ENCODE results near the gene TLR8.

The TLR8 gene

DNA sequence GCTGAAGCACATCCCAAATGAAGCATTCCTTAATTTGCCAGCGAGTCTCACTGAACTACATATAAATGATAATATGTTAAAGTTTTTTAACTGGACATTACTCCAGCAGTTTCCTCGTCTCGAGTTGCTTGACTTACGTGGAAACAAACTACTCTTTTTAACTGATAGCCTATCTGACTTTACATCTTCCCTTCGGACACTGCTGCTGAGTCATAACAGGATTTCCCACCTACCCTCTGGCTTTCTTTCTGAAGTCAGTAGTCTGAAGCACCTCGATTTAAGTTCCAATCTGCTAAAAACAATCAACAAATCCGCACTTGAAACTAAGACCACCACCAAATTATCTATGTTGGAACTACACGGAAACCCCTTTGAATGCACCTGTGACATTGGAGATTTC, 14.6 kb downstream of the TLR8 start:
- TF ChIP-seq, protein P1, sequence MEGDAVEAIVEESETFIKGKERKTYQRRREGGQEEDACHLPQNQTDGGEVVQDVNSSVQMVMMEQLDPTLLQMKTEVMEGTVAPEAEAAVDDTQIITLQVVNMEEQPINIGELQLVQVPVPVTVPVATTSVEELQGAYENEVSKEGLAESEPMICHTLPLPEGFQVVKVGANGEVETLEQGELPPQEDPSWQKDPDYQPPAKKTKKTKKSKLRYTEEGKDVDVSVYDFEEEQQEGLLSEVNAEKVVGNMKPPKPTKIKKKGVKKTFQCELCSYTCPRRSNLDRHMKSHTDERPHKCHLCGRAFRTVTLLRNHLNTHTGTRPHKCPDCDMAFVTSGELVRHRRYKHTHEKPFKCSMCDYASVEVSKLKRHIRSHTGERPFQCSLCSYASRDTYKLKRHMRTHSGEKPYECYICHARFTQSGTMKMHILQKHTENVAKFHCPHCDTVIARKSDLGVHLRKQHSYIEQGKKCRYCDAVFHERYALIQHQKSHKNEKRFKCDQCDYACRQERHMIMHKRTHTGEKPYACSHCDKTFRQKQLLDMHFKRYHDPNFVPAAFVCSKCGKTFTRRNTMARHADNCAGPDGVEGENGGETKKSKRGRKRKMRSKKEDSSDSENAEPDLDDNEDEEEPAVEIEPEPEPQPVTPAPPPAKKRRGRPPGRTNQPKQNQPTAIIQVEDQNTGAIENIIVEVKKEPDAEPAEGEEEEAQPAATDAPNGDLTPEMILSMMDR (conservative IDR thresholded peaks at IDR 0.05; ENCODE audit: low read depth, low read length): no peak

DNA sequence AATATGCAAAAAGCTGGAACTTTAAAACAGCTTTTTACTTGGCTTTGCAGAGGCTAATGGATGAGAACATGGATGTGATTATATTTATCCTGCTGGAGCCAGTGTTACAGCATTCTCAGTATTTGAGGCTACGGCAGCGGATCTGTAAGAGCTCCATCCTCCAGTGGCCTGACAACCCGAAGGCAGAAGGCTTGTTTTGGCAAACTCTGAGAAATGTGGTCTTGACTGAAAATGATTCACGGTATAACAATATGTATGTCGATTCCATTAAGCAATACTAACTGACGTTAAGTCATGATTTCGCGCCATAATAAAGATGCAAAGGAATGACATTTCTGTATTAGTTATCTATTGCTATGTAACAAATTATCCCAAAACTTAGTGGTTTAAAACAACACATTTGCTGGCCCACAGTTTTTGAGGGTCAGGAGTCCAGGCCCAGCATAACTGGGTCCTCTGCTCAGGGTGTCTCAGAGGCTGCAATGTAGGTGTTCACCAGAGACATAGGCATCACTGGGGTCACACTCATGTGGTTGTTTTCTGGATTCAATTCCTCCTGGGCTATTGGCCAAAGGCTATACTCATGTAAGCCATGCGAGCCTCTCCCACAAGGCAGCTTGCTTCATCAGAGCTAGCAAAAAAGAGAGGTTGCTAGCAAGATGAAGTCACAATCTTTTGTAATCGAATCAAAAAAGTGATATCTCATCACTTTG, 15.6 kb downstream of the TLR8 start:
- H2AFZ ChIP-seq (ENCODE audit: low read depth): no peak overlapping the region
- H3K27me3 ChIP-seq (ENCODE audit: insufficient read depth, low read depth): no peaks in the 10 kb centered on the region
- no peak overlapping the region for H3K9ac ChIP-seq
- no peaks in the 10 kb centered on the region for H3K36me3 ChIP-seq (ENCODE audit: insufficient read depth)
- H3K27ac ChIP-seq: no peak overlapping the region
- H3K4me2 ChIP-seq: no peak overlapping the region
- no peaks in the 10 kb centered on the region for H4K20me1 ChIP-seq (ENCODE audit: insufficient read depth)
- no peak overlapping the region for H3K4me3 ChIP-seq (IDR thresholded peaks at IDR 0.05; ENCODE audit: insufficient read depth, low read depth, low read length)
- TF ChIP-seq, protein P1 (conservative IDR thresholded peaks at IDR 0.05; ENCODE audit: low read depth, low read length): no peak
- H3K4me1 ChIP-seq (ENCODE audit: low read depth, poor library complexity, severe bottlenecking): no peaks in the 10 kb centered on the region
- no peaks in the 10 kb centered on the region for H3K79me2 ChIP-seq (ENCODE audit: insufficient read depth, low read depth)

More for the DNA sequence above, 14.6 kb downstream of the TLR8 start:
- Histone ChIP-seq H3K4me2 (no peak overlapping the region), H3K4me1 (ENCODE audit: low read depth, poor library complexity, severe bottlenecking) (no peaks in the 10 kb centered on the region), H3K79me2 (ENCODE audit: insufficient read depth, low read depth) (no peaks in the 10 kb centered on the region), H3K36me3 (ENCODE audit: insufficient read depth) (no peaks in the 10 kb centered on the region), H3K4me3 (IDR thresholded peaks at IDR 0.05; ENCODE audit: insufficient read depth, low read depth, low read length) (no peak overlapping the region), H4K20me1 (ENCODE audit: insufficient read depth) (no peaks in the 10 kb centered on the region), H3K27me3 (ENCODE audit: insufficient read depth, low read depth) (no peaks in the 10 kb centered on the region), H2AFZ (ENCODE audit: low read depth) (no peak overlapping the region), H3K27ac (no peak overlapping the region), H3K9ac (no peak overlapping the region)

- TF ChIP-seq, protein P1 (conservative IDR thresholded peaks at IDR 0.05; ENCODE audit: low read depth, low read length): no peak
- H3K4me3 ChIP-seq (IDR thresholded peaks at IDR 0.05; ENCODE audit: insufficient read depth, low read depth, low read length): no peak overlapping the region
- H3K27ac ChIP-seq: no peak overlapping the region
- no peaks in the 10 kb centered on the region for H3K36me3 ChIP-seq (ENCODE audit: insufficient read depth)
- H3K9ac ChIP-seq: no peak overlapping the region
- H2AFZ ChIP-seq (ENCODE audit: low read depth): no peak overlapping the region
- no peaks in the 10 kb centered on the region for H3K4me1 ChIP-seq (ENCODE audit: low read depth, poor library complexity, severe bottlenecking)
- H3K79me2 ChIP-seq (ENCODE audit: insufficient read depth, low read depth): no peaks in the 10 kb centered on the region
- no peaks in the 10 kb centered on the region for H3K27me3 ChIP-seq (ENCODE audit: insufficient read depth, low read depth)
- no peak overlapping the region for H3K4me2 ChIP-seq
- H4K20me1 ChIP-seq (ENCODE audit: insufficient read depth): no peaks in the 10 kb centered on the region
Observed at GRCh38 chrX:12922599-12922919, 16.1 kb downstream of the TLR8 start.

DNA sequence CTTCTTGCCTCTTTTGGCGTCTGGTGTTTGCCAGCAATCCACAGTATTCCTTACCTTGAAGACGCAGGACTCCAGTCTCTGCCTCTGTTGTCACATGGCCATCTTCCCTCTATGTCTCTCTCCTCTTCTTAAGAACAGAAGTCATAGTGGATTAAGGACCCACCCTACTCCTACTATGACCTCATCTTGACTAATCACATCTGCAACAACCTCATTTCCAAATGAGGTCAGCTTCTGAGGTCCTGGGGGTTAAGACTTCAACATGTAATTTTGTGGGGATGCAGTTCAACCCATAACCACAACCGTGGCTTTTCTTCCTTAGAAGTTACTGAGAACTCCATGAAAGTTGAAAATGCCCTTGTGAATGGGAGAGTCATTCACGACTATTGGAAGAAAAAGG, 23.3 kb downstream of the TLR8 start:
- no peak overlapping the region for H3K4me3 ChIP-seq (IDR thresholded peaks at IDR 0.05; ENCODE audit: insufficient read depth, low read depth, low read length)
- no peak overlapping the region for H2AFZ ChIP-seq (ENCODE audit: low read depth)
- no peaks in the 10 kb centered on the region for H4K20me1 ChIP-seq (ENCODE audit: insufficient read depth)
- no peaks in the 10 kb centered on the region for H3K36me3 ChIP-seq (ENCODE audit: insufficient read depth)
- H3K79me2 ChIP-seq (ENCODE audit: insufficient read depth, low read depth): no peaks in the 10 kb centered on the region
- no peak overlapping the region for H3K27ac ChIP-seq
- no peak overlapping the region for H3K4me2 ChIP-seq
- no peak overlapping the region for H3K9ac ChIP-seq
- no peaks in the 10 kb centered on the region for H3K27me3 ChIP-seq (ENCODE audit: insufficient read depth, low read depth)
- TF ChIP-seq, protein P1 (conservative IDR thresholded peaks at IDR 0.05; ENCODE audit: low read depth, low read length): no peak
- no peaks in the 10 kb centered on the region for H3K4me1 ChIP-seq (ENCODE audit: low read depth, poor library complexity, severe bottlenecking)
